GM11168 (cell line): Measurements from ENCODE around the gene FAM83D.

Source experiments
- in situ Hi-C: fragments of 300-500 bp; cut with MboI; formaldehyde crosslinking; loops from one replicate; pipeline ENCODE4 v1.12.0; 2022; ENCODE audit warnings: low sequenced_read_pairs; ENCODE audit not compliant: unreplicated experiment

Gene FAM83D, protein sequence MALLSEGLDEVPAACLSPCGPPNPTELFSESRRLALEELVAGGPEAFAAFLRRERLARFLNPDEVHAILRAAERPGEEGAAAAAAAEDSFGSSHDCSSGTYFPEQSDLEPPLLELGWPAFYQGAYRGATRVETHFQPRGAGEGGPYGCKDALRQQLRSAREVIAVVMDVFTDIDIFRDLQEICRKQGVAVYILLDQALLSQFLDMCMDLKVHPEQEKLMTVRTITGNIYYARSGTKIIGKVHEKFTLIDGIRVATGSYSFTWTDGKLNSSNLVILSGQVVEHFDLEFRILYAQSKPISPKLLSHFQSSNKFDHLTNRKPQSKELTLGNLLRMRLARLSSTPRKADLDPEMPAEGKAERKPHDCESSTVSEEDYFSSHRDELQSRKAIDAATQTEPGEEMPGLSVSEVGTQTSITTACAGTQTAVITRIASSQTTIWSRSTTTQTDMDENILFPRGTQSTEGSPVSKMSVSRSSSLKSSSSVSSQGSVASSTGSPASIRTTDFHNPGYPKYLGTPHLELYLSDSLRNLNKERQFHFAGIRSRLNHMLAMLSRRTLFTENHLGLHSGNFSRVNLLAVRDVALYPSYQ

DNA sequence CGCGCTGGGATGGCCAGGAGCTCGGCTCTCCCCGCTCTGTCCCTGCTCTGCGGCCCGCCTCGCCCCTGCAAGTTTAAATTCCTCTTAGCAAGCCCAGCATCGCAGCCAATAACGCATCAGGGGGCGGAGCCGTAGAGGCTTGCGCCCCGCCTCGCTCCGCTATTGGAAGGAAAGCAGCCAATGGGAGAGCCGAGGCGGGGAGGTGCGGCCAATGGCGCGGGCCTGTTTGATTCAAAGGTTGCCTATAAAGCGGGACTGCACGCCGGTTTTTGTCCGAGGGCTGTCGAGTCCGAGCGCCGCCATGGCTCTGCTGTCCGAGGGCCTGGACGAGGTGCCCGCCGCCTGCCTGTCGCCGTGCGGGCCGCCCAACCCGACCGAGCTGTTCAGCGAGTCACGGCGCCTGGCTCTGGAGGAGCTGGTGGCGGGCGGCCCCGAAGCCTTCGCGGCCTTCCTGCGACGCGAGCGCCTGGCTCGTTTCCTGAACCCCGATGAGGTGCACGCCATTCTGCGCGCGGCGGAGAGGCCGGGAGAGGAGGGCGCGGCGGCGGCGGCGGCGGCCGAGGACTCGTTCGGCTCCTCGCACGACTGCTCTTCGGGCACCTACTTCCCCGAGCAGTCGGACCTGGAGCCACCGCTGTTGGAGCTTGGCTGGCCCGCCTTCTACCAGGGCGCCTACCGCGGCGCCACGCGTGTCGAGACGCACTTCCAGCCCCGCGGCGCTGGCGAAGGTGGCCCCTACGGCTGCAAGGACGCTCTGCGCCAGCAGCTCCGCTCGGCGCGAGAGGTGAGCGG lies at the start of gene FAM83D:
FAM83D (plus strand) TSS at position 276 of the 792 bp plus-strand sequence; CDS start at position 302, 26 bp downstream.
- in situ Hi-C loops, result no loop called here

DNA sequence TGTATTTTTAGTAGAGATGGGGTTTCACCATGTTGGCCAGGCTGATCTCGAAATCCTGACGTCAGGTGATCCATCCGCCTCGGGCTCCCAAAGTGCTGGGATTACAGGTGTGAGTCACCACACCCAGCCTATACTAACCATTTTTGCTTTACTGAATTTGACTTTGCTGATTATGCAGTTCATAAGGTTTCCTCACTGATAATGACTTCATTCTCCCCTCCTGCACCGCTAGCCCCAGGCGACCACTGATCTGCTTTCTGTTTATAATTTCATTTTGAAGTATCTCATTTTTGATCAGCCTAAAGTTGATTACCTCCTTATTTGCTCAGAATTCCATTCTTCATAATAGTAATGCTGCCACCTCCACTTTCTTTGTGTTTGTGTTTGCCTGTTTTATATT lies 48.7 kb upstream of the FAM83D start:
- in situ Hi-C loops, result no loop called here

DNA sequence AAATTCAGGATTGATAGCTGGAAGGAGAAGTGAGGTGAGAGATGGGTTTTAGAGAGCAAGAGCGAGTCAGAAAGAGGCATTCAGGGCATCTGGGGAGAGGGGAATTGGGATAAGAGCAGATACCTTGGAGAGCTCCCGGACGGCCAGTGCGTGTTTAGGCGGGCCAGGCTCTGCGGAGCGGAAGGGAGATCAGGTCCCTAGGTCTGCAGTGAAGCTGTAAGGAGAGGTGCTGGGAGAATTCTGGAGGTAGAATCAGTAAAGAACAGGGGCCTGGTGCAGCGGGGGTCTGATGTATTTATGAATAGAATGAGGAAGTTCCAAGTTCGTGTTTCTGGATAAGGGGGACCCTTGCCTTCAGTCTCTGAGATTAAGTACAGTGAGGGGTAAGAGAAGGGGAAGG lies 47.4 kb upstream of the FAM83D start:
- in situ Hi-C loops, result no loop called here

DNA sequence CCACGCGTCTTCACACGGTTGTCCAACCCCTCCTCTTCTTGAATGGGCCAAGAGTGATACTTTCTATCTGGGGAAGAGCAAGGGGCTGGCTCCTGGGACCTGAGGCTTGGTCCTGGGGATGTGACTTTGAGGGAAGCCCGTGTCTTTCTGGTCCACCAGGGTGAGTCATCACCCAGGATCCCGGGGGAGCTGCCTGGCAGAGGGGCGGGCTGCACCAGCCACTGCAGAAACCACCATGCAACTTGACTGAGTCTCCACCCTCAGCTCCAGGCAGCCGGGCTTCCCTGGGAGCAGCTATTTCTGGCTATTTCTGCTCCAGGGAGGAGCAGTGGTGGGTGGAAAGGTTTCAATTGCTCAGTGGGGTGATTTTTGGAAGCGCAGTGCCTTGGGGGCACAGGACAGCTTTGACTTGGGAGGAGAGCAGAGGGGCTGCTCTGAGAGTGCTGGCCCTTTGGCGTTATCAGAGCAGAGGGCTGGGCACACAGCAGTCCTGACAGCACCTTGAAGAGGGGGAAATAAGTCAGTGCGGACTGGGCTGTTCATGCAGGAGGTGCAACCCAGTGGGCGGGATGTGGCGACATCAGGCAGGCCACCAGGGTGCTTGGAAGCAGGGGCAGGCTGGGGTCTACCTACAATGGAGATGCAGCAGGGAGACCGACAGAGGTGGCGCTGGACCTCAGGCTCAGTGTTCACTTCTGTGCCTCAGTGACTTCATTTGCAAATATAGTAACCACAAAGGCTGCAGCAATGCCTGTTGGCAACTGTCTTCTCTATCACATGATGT lies 45.1 kb upstream of the FAM83D start:
- in situ Hi-C loops, result no loop called here

DNA sequence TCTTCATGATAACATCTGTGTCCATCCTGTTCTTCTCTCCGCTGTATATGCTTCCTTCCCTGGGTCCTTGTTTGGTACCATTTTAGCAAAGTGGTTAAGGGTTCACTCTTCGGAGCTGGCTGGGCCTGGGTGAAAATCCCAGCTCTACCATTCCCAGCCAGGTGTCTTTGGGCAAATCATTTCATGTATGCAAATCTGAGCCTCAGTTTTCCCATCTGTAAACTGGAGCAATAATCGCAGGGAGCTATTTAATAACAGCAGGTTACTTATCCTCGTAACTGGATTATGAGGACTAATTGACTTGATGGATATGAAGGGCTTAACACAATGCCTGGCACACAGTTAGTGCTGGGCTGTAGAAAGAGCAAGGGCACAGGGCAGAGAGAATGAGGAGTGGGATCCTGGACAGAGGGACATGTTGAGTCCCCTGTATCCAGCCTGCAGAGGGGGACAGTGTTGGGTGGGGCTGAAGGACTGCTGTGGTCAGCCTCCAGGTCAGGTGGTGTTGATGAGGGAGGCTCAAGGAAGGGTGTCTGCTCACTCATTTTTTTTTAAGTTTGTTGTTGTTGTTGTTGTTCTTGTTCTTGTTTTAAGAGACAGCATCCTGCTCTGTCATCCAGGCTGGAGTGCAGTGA lies 44.3 kb upstream of the FAM83D start:
- in situ Hi-C loops, result no loop called here

DNA sequence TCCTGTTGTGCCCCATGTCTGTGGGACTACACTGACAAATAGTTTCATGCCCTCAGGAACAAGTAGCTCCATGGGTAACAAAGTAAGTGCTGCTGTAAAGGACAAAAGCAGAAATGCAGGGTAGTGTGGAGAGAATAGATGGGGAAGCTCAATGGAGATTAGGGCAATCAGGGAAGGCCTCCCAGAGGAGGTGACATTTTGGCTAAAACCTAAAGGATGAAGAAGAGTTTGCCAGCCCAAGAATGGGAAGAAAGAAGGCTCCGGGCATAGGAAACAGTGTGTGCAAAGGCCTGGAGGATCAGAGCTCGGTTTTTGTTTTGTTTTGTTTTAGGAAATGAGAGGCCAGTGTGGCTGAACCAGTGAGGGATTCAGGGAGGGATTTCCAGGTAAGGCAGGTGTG lies 43.6 kb upstream of the FAM83D start:
- in situ Hi-C loops, result no loop called here

DNA sequence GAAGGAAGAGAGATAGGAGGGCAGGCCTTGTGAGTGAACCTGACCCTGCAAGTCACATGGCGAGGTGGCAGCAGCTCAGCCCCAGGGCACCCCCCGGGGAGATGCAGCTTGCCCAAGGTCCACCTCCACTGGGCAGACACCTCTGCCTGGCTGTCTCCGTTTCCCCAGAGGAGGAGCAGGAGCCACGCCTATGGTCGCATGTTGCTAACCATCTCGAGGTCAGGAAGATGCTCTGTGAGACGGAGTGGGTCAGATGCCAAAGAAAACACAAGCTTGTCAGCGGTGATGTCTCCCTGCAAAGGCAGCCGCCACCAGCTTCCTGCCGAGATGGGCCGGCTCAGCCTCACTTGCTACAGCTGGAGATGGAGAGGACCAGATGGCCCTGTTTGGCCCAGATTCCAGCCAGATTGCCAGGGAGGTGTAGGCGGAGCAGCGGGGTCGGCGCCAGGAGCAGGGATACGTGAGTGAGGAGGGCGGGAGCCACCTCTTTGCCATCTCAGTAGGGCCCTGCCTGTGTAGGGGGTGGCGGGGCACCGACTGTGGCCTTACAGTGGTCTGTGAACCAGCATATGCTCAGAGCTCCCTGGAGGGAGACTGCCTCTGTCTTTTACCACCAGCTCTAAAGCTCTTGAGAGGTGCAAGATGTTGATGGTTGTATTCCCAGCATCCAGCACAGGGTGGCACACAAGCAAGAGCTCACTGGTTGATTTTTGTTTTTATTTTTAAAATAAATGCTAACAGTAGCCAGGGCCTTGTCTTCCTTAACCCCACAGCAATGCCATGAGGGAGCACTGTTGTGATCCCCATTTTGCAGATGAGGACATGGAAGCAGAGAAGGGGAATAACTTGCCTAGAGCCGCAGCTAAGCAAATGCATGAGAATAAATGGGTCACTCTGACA lies 42.9 kb upstream of the FAM83D start:
- in situ Hi-C loops, result no loop called here

DNA sequence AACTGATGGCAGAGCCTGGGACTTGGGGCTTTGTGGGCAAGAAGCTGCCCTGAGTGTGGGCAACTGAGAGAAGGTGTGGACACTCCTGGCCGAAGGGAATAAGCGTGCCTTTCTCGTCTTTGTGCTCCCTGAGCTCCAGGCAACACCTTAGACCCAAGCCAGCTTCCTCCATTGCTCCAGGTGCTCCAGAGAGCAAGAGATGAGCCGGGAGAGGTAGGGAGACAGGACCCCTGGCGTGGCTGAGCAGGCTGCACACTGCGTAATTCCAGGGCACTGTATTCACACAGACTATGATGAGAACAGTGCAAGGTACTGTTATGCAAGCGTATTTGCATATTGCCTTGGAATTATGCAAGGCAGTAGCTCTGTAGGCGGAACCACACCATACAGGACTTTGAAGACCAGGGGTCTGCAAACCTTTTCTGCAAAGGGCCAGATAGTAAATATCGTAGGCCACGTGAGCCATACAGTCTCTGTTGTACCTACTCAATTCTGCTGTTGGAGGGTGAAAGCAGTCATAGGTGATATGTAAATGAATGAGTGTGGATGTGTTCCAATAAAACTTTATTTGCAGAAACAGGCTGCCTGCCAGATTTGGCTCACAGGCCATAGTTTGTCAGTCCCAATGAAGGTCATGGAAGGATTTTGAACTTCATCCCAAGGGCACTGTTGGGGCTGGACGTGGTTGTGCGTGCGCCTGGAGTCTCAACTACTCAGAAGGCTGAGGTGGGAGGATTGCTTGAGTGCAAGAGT lies 42.1 kb upstream of the FAM83D start:
- in situ Hi-C loops, result no loop called here

DNA sequence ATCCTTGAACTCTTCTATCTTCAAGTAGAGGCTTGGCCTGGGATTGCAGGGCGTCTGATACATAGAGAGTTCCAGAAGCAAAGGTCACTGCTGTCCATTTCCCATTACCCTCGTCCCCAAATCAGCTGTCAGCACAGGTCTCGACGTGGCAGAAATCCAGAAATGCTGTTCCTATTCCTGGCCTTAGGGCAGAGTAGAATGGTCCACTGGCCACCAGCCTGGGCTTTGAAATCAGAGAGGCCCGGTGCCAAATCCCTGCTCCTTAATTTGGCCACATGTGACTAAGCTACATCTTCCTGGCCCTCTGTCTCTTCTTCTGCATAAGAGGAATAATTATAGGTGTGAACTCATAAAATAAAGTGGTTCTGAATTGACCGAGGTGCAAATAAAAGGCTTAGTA lies 40.9 kb upstream of the FAM83D start:
- in situ Hi-C loops, result no loop called here

DNA sequence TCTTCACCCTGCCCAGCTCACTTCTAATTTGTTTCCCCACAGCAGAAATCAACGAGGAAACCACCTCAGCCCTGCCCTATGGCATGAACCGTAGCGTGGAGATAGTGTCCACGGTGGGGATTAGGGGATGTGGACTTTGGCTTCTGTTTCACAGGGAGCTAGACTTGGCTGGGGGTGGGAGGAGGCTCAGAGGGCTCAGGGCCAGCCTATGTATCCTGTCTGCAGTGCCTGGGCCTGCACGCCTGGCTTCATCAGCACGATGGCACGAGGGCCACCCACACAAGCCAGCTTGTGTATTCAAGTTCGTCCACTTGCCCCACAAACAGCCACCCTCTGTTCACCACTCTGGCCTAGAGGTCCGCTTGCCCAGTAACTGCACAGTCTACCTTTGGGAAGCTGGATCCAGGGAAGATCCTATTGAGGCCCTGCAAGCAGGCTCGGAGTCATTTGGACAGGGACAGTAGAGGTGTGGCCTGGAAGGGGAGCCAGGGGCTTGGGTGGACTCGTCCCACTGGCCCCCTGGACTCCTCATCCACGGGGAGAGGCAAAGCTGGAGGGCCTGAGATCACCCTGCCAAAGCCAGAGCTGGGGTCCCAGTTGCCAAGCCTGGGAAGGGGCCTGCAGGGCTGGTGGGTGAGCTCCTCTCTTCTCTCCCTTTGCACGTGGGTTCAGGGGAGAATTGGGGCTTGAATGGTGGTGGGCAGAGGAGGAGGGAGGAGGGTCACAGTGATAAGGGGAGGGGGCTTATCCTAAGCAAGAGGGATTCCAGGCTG lies 38.0 kb upstream of the FAM83D start:
- in situ Hi-C loops, result no loop called here

DNA sequence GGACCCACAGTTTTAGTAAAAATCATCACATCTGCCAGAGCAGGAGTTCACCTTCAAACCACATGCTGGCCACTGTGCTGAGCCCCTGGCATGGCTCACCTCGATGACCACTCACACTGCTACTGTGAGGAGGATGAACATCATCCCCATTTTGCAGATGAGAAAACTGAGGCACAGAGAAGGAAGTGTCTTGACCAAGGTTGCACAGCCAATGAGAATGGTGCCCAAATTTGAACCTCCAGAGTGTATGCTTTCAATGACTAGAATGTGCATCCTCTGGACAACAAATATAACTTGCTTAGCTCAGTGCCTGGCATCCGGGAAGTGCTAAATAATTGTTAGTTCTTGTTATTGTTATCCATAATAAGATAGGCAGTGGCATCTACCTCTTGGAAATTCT lies 37.2 kb upstream of the FAM83D start:
- in situ Hi-C loops, result no loop called here

DNA sequence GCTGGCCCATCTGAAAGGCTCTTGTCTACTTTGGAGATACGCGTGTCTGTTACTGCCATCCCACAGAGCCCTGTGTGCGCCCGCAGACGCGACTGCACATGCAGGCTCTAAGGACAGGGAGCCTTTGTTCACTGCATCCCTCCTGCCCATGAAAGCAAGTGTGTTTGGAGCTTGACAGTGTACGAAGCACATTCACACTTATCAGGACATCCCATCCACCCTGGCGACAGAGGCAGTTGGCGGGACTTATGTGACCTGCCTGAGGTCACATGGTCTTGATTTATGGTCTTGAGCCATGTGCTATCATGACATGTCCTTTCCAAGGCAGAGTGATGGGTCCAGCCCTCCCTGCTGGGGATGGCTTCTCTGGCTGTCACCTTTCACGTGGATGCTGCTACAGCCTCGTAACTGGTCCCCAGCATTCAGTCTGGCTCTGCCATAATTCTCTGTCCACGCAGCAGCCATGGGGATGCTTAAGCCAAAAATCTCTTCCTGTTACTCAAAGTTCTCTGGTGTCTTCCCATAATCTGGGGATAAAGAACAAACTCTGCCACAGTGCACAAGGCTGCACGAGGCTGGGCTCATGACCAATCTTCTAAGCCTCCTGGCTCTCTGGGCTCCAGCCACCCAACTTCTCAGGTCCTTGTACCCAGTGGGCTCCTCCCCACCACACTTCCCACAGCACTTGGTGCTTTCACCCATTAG lies 36.3 kb upstream of the FAM83D start:
- in situ Hi-C loops, result no loop called here

DNA sequence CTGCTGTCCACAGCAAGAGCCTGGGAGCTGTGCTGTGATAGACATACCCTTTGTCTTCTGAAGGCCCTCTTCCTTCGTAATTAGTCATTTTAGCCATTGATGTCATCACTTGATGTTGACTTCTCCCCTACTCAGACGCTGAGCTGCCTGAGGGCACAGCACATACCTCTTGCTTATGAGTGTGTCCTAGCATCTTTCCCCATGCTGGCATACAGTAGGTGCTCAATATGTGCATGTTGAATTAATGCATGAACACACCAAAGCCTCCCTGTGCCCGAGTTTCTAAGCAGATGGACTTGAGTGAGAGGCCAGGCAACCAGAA lies 35.8 kb upstream of the FAM83D start:
- in situ Hi-C loops, result no loop called here

DNA sequence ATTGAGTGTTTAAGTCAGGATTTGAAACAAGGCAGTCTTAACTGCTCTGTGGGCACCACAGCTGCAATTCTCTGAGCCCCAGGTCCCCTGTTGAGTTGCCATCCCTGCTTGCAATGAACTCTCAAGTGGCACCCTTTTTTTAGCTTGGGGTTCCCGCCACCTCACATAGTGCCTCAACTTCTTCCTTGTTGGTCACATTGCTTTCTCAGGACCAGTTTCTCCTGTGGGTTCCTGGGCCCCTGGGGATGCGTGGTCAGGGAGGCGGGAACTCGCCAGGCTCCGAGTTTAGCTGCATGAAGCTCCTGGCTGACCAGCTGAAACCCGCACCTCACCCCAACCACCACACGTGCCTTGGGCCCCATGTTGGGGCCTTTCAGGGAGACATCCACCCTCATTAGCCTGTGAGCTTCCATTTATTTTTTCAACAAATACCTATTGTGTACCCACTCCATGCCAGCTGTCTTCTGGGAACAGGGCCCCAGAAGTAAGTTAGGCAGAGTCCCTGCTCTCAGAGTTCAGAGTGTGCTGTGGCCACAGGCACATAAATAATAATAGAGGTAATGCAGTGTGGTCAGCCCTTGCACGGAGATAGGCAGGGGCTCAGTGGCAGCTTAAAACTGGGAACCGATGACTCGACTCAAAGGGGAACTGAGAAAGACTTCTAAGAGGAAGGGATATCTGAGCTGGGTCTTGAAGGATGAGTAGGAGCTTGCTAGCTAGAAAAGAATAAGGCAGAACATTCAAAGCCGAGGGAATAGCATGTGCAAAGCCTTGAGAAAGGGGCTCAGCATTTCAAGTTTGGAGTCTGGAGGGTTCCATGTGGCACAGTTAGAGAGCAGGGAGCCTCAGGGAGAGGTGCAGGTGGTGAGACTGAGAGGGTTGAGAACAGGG lies 33.9 kb upstream of the FAM83D start:
- in situ Hi-C loops, result no loop called here

DNA sequence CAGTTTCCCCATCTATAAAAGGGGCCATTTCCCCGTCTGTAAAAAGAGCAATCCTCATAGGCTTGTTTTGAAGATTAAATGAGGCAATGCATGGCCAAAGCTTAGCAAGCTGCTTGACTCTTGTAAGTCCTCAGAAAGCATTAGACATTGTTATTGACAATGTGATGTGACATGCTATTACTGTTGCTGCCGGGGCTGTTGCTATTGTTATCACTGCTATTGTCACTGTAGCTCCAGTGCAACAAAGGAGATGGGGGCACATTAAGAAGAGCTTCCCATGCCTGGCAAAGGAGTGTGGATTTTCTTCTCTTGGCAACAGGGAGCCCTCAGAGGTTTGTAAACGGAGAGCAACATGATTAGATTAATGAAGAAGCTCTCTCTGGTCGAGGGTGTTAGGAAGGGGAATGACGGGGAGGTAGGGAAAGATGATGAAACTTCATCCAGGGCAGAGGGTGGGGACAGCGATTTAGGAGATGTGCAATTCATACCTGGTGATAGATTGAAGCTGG lies 33.1 kb upstream of the FAM83D start:
- in situ Hi-C loops, result no loop called here

DNA sequence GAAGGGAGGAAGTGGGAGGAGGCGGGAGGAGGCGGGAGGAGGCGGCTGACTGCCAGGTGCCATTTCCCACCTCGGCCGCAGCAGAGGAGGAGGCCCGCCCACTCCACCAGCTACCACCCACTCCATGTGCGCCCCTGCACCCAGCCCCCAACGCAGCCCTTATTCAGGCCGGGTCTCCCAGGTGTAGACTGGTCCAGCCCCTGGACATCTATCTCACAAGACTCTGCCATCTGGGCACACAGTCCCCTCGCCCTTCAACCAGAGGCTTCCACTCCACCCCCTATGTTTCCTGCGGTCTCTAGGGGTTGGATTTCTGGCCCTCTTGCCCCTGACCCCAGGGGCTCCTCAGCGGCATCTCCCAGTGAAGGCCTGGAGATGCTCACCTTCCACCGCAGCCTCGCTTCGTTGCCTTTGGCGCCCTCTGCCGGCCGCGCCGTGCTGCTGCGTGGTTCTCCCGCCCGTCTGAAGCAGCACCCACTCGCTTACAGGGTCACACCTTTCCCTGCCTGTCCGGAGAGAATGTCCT lies 32.6 kb upstream of the FAM83D start:
- in situ Hi-C loops, result no loop called here
